ENCODE data around the gene IFNLR1.

Gene IFNLR1

DNA sequence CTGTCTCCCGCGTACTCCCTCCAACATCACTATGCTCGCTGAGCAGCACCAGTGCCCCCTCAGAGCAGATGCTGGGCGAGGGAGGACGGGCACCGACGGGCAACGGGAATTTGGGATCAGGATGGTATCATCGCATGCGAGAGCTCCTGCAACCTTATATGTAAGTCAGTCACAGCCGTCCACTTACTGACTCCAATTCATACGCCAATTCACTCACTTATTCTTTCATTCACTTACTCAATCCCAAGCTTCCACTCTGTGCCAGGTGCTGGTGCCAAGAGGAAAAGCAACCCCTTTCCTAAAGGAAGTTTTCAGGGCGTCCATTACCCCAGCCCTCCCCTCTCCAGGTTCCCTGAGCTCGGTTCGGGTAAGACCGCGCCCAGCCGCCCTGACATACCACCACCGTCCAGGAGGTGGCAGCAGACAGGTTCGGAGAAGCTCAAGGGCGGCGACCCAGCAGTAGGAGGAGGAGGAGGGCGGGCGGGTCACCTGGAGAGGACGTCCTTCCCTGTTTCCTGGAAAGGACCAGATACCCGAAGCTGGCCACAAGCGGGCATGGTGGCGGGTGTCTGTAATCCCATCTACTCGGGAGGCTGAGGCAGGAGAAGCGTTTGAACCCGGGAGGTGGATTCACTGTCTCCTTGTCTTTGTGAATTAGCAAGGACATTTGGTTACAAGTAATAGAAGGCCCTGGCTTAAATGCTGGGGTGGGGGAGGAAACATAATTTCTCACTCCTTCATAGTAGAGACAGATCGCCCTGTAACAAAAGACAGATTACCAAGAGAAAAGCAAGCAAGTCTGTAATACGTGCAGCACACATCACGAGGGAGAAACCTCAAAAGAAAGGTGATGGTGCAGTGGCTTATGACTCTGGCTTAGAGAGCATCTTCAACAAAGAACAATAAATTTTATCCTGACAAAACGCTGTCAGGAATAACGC is 36.6 kb downstream of the IFNLR1 start:
- no peak overlapping the region for H3K4me3 ChIP-seq (ENCODE audit: low read depth, low read length)

DNA sequence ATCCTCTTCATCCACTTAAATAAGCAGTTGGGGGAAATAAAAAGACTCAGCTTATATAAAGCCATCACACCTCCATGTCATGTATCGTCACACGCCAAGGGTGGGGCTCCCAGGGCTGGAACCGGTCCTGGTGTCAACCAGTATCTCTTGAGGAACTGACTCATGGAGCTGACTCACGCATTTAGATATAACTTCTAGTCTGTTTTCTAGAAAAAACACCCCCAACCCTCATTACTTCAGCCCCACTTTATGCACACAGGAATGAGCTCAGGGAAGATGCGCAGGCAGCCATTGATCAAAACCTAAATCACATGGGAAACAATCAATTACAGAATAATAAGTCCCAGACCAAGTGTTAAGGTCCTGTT is 37.2 kb downstream of the IFNLR1 start:
- in situ Hi-C loops (cut with HindIII; ENCODE audit: low sequenced_read_pairs): no loop called here
- DNase-seq (ENCODE audit: low read depth, low spot score): peak; percentile 38
- TF ChIP-seq, protein P1, sequence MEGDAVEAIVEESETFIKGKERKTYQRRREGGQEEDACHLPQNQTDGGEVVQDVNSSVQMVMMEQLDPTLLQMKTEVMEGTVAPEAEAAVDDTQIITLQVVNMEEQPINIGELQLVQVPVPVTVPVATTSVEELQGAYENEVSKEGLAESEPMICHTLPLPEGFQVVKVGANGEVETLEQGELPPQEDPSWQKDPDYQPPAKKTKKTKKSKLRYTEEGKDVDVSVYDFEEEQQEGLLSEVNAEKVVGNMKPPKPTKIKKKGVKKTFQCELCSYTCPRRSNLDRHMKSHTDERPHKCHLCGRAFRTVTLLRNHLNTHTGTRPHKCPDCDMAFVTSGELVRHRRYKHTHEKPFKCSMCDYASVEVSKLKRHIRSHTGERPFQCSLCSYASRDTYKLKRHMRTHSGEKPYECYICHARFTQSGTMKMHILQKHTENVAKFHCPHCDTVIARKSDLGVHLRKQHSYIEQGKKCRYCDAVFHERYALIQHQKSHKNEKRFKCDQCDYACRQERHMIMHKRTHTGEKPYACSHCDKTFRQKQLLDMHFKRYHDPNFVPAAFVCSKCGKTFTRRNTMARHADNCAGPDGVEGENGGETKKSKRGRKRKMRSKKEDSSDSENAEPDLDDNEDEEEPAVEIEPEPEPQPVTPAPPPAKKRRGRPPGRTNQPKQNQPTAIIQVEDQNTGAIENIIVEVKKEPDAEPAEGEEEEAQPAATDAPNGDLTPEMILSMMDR (IDR thresholded peaks at IDR 0.05; ENCODE audit: low read depth, low read length): no peak
- no peak overlapping the region for H3K4me3 ChIP-seq (ENCODE audit: low read depth, low read length)

More for the DNA sequence above, 36.6 kb downstream of the IFNLR1 start:
- TF ChIP-seq, protein P1 (IDR thresholded peaks at IDR 0.05; ENCODE audit: low read depth, low read length): peak; percentile 92
- peak; percentile 81 for DNase-seq (ENCODE audit: low read depth, low spot score)
- in situ Hi-C loops (cut with HindIII; ENCODE audit: low sequenced_read_pairs): no loop called here

DNA sequence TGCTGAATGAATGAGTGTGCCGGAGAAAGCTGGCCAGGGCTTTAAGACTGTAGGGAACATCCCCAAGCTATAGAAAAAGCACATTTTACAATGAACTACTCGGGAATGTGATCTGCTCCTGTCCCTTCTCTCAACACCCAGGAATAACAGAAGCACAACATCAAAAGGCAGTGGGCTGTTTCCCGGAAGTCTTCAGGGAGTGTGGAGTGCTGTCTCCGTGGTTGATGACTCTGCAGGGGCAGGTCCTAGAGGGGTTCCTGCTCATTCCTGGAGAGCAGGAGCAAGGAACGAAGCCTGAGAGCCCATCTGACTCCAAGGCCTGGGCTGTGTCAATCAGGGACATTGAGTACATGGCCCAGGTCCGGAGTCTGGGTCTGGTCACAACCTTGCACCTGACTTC is 39.3 kb downstream of the IFNLR1 start:
- TF ChIP-seq, protein P1 (IDR thresholded peaks at IDR 0.05; ENCODE audit: low read depth, low read length): no peak
- in situ Hi-C loops (cut with HindIII; ENCODE audit: low sequenced_read_pairs): no loop called here

DNA sequence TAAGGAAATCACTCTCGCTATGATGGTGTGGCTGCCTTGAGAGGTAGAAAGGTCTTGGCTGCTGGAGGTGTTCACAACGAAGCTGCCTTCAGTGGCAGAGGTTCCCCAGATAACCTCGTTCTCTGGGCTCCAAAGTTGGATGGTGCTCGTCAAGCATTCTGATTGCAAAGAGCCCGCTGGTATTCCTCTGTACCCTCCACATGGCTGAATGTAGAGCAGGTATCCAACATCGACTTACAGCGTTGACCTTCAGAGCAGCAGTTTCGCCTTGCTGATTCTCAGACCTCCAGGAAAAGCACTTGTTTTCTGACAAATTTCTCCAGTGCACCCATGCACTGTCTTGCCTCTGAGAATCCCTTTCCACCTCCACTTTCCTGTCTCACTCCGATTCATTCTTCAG is 39.9 kb downstream of the IFNLR1 start:
- TF ChIP-seq, protein P1 (IDR thresholded peaks at IDR 0.05; ENCODE audit: low read depth, low read length): no peak
- in situ Hi-C loops (cut with HindIII; ENCODE audit: low sequenced_read_pairs): no loop called here
- DNase-seq (ENCODE audit: low read depth, low spot score): no peak
- no peak overlapping the region for H3K4me3 ChIP-seq (ENCODE audit: low read depth, low read length)

More for the DNA sequence above, 39.3 kb downstream of the IFNLR1 start:
- DNase-seq (ENCODE audit: low read depth, low spot score): no peak
- no peak overlapping the region for H3K4me3 ChIP-seq (ENCODE audit: low read depth, low read length)

DNA sequence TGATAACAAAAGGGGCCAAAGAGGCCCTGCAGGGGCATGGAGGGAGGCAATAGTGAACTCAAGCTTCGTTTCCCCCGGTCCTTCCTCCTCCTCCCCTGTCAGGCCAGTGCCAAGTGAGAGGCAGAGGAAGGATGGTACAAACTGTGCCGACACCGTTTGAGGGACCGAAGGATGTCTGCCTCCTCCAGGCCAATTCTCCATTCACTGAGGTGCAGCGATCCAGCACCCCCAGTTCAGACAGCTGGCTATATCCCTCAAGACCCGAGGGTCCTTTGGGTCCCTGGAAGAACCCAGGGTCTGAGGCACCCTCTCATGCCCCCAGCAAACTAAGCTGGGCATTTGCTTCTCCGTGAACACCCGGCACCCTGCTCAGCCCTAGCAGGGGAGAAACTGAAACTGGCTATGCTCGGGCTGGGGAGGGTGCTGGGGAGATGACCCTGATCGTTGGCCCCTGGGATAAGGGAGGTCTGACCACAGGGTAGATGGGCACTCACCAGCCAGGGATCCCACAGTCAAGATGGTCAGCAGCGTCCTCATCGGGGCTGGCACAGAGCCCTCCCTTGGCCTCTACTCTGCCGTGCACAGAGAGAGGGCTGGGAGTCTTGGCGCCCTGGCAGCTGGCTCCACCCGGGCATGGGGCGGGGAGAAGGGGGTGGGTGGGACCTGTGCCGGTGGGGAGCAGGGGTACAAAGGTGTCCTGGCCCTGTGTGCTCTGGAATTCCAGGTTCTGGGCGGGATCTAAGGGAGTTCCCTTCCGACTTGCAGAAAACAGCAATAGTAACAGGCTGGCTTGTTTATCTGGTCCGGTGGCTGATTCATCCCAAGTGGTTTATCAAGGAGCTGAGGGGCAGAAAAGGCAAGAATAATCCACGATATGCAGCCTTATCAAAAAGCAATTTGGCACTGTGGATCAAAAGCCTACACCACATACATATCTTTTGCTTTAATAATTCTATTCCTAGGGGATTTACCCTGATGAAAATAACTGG is 44.2 kb downstream of the IFNLR1 start, which contains the start of gene IL22RA1:
Gene IL22RA1 (minus strand): TSS at position 595 of the 989 bp plus-strand sequence. CDS start 58 bp downstream, at position 537.
- no peak within 1 kb of the TSS for H3K4me3 ChIP-seq (ENCODE audit: low read depth, low read length)
- in situ Hi-C loops (cut with HindIII; ENCODE audit: low sequenced_read_pairs): no loop called here
- TF ChIP-seq, protein P1 (IDR thresholded peaks at IDR 0.05; ENCODE audit: low read depth, low read length): no peak
- no peak for DNase-seq (ENCODE audit: low read depth, low spot score)

DNA sequence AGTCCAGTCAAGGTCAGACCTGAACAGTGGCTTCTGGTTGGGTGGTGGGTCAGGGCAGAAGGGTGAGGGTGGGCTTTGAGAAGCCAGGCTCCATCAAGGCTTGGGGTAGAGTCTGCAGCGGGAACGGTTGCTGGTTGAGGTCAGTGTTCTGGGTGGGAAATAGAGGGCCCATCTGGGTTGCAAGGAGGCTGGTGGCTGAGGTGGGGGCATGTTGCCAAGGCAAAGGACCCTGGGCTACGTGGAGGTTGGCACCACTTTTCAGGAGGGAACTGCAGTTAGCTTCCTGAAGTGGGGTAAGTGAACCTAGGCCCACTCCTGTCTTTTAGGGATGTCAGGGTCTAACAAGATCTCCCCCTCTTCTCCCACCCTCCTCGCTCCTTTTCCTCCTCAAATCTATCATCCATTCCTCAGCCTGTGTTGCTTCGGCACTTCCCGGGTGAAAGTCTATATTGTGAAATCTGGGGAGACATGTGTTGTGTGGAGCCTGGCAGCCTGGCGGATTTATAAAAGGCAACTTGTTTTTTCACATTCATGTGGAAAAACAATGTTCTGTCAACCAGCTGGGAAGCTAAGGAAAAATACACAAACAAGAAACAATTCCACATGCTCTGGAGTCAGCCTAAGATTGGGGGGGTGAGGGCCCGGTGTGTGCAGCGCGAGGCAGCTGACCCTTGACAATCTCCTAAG is 45.6 kb downstream of the IFNLR1 start:
- H3K4me3 ChIP-seq (ENCODE audit: low read depth, low read length): no peak overlapping the region
- DNase-seq (ENCODE audit: low read depth, low spot score): no peak
- TF ChIP-seq, protein P1 (IDR thresholded peaks at IDR 0.05; ENCODE audit: low read depth, low read length): no peak
- in situ Hi-C loops (cut with HindIII; ENCODE audit: low sequenced_read_pairs): no loop called here

Measured in astrocyte of the spinal cord (primary cell).